MM.1S (cell line): Measurements from ENCODE around the gene CD302.

ENCODE experiments used
- EZH2 ChIP-seq: fragments of 300-600 bp; sonication (generic); optimal IDR thresholded peaks from 2 replicates; pipeline ENCODE3; 2017; ENCODE audit warnings: low read depth, mild to moderate bottlenecking, antibody characterized with exemption, low read length, mixed read lengths
- EZH2phosphoT487 ChIP-seq: fragments of 300-600 bp; sonication (generic); IDR thresholded peaks from 2 replicates; pipeline ENCODE4 v1.6.1; 2018; ENCODE audit warnings: antibody characterized with exemption, low read length
- TF ChIP-seq, protein P1 (sequence below): fragments of 300-600 bp; sonication (generic); IDR thresholded peaks from 2 replicates; pipeline ENCODE4 v1.5.1; 2016; ENCODE audit warnings: antibody characterized with exemption, low read length, mixed read lengths

DNA sequence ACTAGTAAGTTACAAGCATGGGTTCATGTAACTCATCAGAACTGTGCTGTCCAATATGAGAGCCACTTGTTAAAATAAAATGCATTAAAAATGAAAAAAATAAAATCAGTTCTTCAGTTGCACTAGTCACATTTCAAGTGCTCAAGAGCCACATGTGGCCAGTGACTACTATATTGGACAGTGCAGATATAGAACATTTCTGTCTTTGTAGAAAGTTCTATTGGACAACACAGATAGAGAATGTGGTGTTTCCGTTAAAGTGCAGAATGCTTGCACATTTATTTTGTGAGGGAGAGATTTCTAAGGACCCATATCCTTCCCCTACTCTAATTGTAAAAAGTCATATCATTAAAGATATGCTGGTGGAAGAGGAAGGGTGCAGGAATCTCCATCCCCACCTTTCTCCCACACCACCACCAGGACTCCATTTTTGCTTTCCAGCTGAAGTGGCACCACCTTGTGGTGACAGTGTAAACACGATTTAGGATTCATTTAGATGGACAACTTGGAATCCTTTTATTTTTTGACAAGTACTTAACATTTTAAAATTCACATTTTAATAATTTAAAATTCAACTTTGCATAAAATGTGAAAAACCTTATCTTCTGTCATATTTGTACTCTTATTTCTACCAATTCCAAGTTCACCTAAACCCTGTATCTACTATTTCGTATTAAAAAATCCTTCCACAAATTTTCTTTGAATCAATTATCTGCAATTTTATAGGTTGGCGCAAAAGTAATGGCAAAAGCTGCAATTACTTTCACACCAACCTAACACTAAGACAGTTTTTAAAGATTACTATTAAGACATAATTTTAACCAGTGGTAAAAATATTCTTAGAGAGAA, 9.4 kb upstream of the CD302 start:
- TF ChIP-seq, protein P1, sequence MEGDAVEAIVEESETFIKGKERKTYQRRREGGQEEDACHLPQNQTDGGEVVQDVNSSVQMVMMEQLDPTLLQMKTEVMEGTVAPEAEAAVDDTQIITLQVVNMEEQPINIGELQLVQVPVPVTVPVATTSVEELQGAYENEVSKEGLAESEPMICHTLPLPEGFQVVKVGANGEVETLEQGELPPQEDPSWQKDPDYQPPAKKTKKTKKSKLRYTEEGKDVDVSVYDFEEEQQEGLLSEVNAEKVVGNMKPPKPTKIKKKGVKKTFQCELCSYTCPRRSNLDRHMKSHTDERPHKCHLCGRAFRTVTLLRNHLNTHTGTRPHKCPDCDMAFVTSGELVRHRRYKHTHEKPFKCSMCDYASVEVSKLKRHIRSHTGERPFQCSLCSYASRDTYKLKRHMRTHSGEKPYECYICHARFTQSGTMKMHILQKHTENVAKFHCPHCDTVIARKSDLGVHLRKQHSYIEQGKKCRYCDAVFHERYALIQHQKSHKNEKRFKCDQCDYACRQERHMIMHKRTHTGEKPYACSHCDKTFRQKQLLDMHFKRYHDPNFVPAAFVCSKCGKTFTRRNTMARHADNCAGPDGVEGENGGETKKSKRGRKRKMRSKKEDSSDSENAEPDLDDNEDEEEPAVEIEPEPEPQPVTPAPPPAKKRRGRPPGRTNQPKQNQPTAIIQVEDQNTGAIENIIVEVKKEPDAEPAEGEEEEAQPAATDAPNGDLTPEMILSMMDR: peak; percentile 60
- TF ChIP-seq EZH2phosphoT487 (no peak), EZH2 (no peak)
